Erythroblast (primary cell): ENCODE results near the gene ERC2.

Experiments used
- GATA1 ChIP-seq: IDR thresholded peaks from 2 replicates; pipeline ENCODE4 v1.6.1; 2011; ENCODE audit warnings: low read depth, mild to moderate bottlenecking, control low read depth, low read length, moderate library complexity
- POLR2A ChIP-seq: IDR thresholded peaks from 2 replicates; pipeline ENCODE4 v1.6.1; 2011; ENCODE audit warnings: mild to moderate bottlenecking, low read length

GRCh38 chr3:56314842-56315241 is 153.4 kb downstream of the ERC2 start:
- TF ChIP-seq POLR2A (no peak), GATA1 (no peak)
